RWPE2 (cell line): ENCODE data around the gene REEP5.
A peak's percentile ranks its signal among the peaks of the same experiment; 100 is the strongest.
"Not testable (repeated sequence)": the region's sequence is repeated elsewhere in the genome, so short reads cannot be mapped to it uniquely, and the experiment has no call there.

Experiments
- ATAC-seq: fragments of 200-7000 bp; cut with Tn5 transposase; 3 replicates; pipeline ENCODE4 v1.9.1; 2021; ENCODE audit warnings: low read depth
- DNase-seq: peaks from one replicate; pipeline ENCODE4 v3.0.0-alpha.2; 2020; ENCODE audit warnings: low spot score
- H3K27ac ChIP-seq: fragments of 450-650 bp; 2 replicates; pipeline ENCODE4 v1.5.1; 2017; ENCODE audit warnings: mild to moderate bottlenecking; ENCODE audit not compliant: poor library complexity, severe bottlenecking
- H3K27me3 ChIP-seq: fragments of 250-450 bp; sonication (Bioruptor Pico); 2 replicates; pipeline ENCODE4 v1.5.1; 2021; ENCODE audit warnings: mild to moderate bottlenecking, moderate library complexity; ENCODE audit not compliant: insufficient read depth, poor library complexity, severe bottlenecking
- H3K36me3 ChIP-seq: fragments of 250-450 bp; sonication (Bioruptor Pico); 2 replicates; pipeline ENCODE4 v1.5.1; 2020; ENCODE audit warnings: low read depth, mild to moderate bottlenecking, moderate library complexity
- H3K4me1 ChIP-seq: fragments of 250-450 bp; sonication (Bioruptor Pico); 2 replicates; pipeline ENCODE4 v1.5.1; 2021; ENCODE audit warnings: mild to moderate bottlenecking, moderate library complexity; ENCODE audit not compliant: insufficient read depth, poor library complexity, severe bottlenecking
- H3K4me3 ChIP-seq: fragments of 250-450 bp; sonication (Bioruptor Pico); 2 replicates; pipeline ENCODE4 v1.5.1; 2021; ENCODE audit warnings: mild to moderate bottlenecking, moderate library complexity; ENCODE audit not compliant: severe bottlenecking
- H3K9me3 ChIP-seq: fragments of 250-450 bp; sonication (Bioruptor Pico); 2 replicates; pipeline ENCODE4 v1.5.1; 2021; ENCODE audit warnings: mild to moderate bottlenecking, moderate library complexity; ENCODE audit not compliant: severe bottlenecking
- CTCF ChIP-seq: fragments of 450-650 bp; IDR thresholded peaks from one replicate; pipeline ENCODE4 v1.5.1; 2017; ENCODE audit warnings: mild to moderate bottlenecking, moderate library complexity; ENCODE audit not compliant: poor library complexity, severe bottlenecking

REEP5 gene

DNA sequence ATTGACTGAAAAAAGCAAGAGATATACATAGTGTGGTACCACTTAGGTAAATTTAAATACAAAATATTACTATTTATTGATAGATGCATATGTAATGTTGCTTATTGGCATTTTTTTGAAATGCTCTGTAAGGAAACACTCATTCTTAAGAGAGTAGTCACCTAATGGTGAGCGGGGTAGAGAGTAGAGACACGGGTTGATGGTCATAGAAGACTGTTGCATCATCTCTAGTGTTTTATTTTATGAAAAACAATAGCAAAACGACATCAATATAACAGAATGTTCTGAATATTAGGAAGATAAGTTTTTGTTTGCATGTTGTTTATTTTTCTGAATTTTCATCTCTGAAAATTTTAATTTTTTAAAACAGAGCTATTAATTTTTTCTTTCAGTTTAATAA lies 56.9 kb downstream of the REEP5 start:
- ATAC-seq, result no peak
- Histone ChIP-seq H3K9me3 (no peaks in the 10 kb centered on the region), H3K4me3 (no peak overlapping the region)

DNA sequence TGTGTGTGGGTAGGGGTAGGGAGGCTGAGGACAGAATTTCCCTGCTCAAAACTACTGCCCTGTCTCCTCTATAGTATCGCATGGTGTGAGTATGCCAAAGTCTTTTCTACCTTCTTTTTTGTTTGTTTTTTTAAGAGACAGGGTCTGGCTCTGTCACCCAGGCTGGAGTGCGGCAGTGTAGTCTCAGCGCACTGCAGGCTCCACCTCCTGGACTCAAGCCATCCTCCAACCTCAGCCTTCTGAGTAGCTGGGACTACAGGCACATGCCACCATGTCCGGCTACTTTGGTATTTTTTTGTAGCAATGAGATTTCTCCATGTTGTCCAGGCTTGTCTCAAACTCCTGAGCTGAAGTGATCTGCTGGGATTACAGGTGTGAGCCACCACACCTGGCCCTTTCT lies 58.5 kb downstream of the REEP5 start:
- peaks cover 68% of the 10 kb centered on the region for H3K36me3 ChIP-seq
- no peak overlapping the region for H3K4me3 ChIP-seq
- H3K27ac ChIP-seq, result no peak overlapping the region

More for the DNA sequence above, 56.9 kb downstream of the REEP5 start:
- Histone ChIP-seq H3K27ac (no peak overlapping the region), H3K36me3 (peaks cover 84% of the 10 kb centered on the region), H3K27me3 (no peaks in the 10 kb centered on the region), H3K4me1 (peaks cover 15% of the 10 kb centered on the region)
- no peak for TF ChIP-seq CTCF
- DNase-seq, result no peak

GRCh38 chr5:112862085-112862484 lies 59.9 kb downstream of the REEP5 start:
- H3K36me3 ChIP-seq, result peaks cover 53% of the 10 kb centered on the region
- peaks cover 15% of the 10 kb centered on the region for H3K4me1 ChIP-seq
- H3K27ac ChIP-seq, result peak overlapping the region; percentile 51
- H3K27me3 ChIP-seq, result no peaks in the 10 kb centered on the region
- peak overlapping the region; percentile 92 for H3K4me3 ChIP-seq
- no peak for ATAC-seq
- H3K9me3 ChIP-seq, result no peaks in the 10 kb centered on the region
- DNase-seq, result no peak
- TF ChIP-seq CTCF, result no peak

More for the DNA sequence above, 58.5 kb downstream of the REEP5 start:
- no peaks in the 10 kb centered on the region for H3K27me3 ChIP-seq
- no peak for TF ChIP-seq CTCF
- no peaks in the 10 kb centered on the region for H3K9me3 ChIP-seq
- ATAC-seq (no peak), DNase-seq (no peak)
- H3K4me1 ChIP-seq, result peaks cover 15% of the 10 kb centered on the region

- no peak for TF ChIP-seq CTCF
- DNase-seq, result no peak
- Histone ChIP-seq H3K27me3 (no peaks in the 10 kb centered on the region), H3K9me3 (no peaks in the 10 kb centered on the region), H3K27ac (peak overlapping the region; percentile 51), H3K4me3 (peak overlapping the region; percentile 92), H3K4me1 (peaks cover 15% of the 10 kb centered on the region), H3K36me3 (peaks cover 48% of the 10 kb centered on the region)
- ATAC-seq, result no peak; the same call in 2 of the 3 replicates
Measured at GRCh38 chr5:112861638-112861985, 60.4 kb downstream of the REEP5 start.

DNA sequence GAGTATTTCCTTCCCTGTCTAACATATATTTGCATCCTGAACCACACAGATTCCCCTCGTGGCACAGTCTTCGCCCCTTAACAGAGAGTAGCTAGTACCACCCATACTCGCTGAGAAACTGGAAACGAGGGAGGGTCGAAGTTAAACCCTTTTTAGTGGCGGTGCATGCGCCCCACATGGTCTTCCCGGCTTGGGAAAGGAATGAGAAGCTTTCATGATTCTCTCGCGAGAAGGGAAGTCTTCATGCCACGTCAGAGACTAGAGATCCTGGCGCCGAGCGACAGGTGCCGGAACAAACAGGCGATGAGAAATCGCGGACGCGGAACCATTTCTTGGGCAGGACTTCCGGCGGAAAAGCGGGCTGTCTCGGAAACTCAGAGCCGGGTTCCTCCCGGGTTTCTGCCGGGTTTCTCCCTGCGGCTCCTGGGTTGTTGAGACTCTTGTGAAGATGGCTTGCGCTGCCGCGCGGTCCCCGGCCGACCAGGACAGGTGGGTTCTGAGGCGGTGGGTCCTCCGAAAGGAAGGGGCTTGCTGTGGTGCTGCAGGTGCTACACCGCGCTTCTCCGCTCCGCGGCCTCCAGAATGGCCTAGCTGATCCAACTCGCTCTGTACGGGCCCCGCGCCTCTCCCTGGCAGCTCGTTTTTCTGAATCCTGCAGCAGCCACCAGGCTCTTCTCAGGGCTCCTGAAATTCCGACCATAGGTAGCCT lies 60.9 kb downstream of the REEP5 start, which contains the start of gene SRP19:
Gene SRP19 (plus strand): TSS at position 359 of the 709 bp plus-strand sequence. CDS start 90 bp downstream, at position 449.
- H3K4me1 ChIP-seq, result peaks cover 15% of the 10 kb centered on the region
- ATAC-seq, result peak; percentile 94
- DNase-seq, result peak; percentile 96
- peak within 1 kb of the TSS; percentile 92 for H3K4me3 ChIP-seq
- no peaks in the 10 kb centered on the region for H3K27me3 ChIP-seq
- H3K27ac ChIP-seq, result peak within 1 kb of the TSS; percentile 51
- no peak for TF ChIP-seq CTCF
- H3K36me3 ChIP-seq, result peaks cover 43% of the 10 kb centered on the region
- no peaks in the 10 kb centered on the region for H3K9me3 ChIP-seq

- not testable (repeated sequence) for ATAC-seq
Measured at GRCh38 chr5:112860571-112860928, 61.5 kb downstream of the REEP5 start.

More at GRCh38 chr5:112860571-112860928, 61.5 kb downstream of the REEP5 start:
- not testable (repeated sequence) for H3K9me3 ChIP-seq, H3K27me3 ChIP-seq, DNase-seq
- Histone ChIP-seq H3K36me3 (peaks cover 38% of the 10 kb centered on the region), H3K4me1 (peaks cover 15% of the 10 kb centered on the region), H3K27ac (peak overlapping the region; percentile 51), H3K4me3 (peak overlapping the region; percentile 92)
